ENCODE results near the gene PNMA1.

The PNMA1 gene

GRCh38 chr14:73666583-73666982 is 47.6 kb downstream of the PNMA1 start:
- Histone ChIP-seq H3K9ac (ENCODE audit: low read length) (no peak overlapping the region), H3K4me3 (ENCODE audit: low read length) (no peak overlapping the region)

GRCh38 chr14:73665130-73665529 is 49.1 kb downstream of the PNMA1 start:
- Histone ChIP-seq H3K27ac (ENCODE audit: low read length) (no peak overlapping the region), H3K27me3 (ENCODE audit: control insufficient read depth, insufficient read depth, low read length) (no peaks in the 10 kb centered on the region), H3K9me3 (ENCODE audit: control insufficient read depth, low read depth, low read length) (no peaks in the 10 kb centered on the region), H3K9ac (ENCODE audit: low read length) (no peak overlapping the region), H3K36me3 (ENCODE audit: control insufficient read depth, low read depth, low read length) (no peaks in the 10 kb centered on the region), H3K4me1 (ENCODE audit: control insufficient read depth, low read depth, low read length) (no peaks in the 10 kb centered on the region), H3K4me3 (ENCODE audit: low read length) (no peak overlapping the region)

More at GRCh38 chr14:73666583-73666982, 47.6 kb downstream of the PNMA1 start:
- Histone ChIP-seq H3K36me3 (ENCODE audit: control insufficient read depth, low read depth, low read length) (no peaks in the 10 kb centered on the region), H3K9me3 (ENCODE audit: control insufficient read depth, low read depth, low read length) (no peaks in the 10 kb centered on the region), H3K4me1 (ENCODE audit: control insufficient read depth, low read depth, low read length) (no peaks in the 10 kb centered on the region), H3K27me3 (ENCODE audit: control insufficient read depth, insufficient read depth, low read length) (no peaks in the 10 kb centered on the region), H3K27ac (ENCODE audit: low read length) (no peak overlapping the region)

GRCh38 chr14:73663548-73664212 is 50.5 kb downstream of the PNMA1 start:
- Histone ChIP-seq H3K9ac (ENCODE audit: low read length) (no peak overlapping the region), H3K27ac (ENCODE audit: low read length) (no peak overlapping the region), H3K4me1 (ENCODE audit: control insufficient read depth, low read depth, low read length) (no peaks in the 10 kb centered on the region), H3K27me3 (ENCODE audit: control insufficient read depth, insufficient read depth, low read length) (no peaks in the 10 kb centered on the region), H3K36me3 (ENCODE audit: control insufficient read depth, low read depth, low read length) (no peaks in the 10 kb centered on the region), H3K4me3 (ENCODE audit: low read length) (no peak overlapping the region), H3K9me3 (ENCODE audit: control insufficient read depth, low read depth, low read length) (no peaks in the 10 kb centered on the region)

GRCh38 chr14:73662487-73662943 is 51.7 kb downstream of the PNMA1 start:
- Histone ChIP-seq H3K27me3 (ENCODE audit: control insufficient read depth, insufficient read depth, low read length) (no peaks in the 10 kb centered on the region), H3K9me3 (ENCODE audit: control insufficient read depth, low read depth, low read length) (no peaks in the 10 kb centered on the region), H3K27ac (ENCODE audit: low read length) (no peak overlapping the region), H3K36me3 (ENCODE audit: control insufficient read depth, low read depth, low read length) (no peaks in the 10 kb centered on the region), H3K9ac (ENCODE audit: low read length) (no peak overlapping the region), H3K4me1 (ENCODE audit: control insufficient read depth, low read depth, low read length) (no peaks in the 10 kb centered on the region), H3K4me3 (ENCODE audit: low read length) (no peak overlapping the region)

GRCh38 chr14:73661872-73662271 is 52.3 kb downstream of the PNMA1 start:
- no peak overlapping the region for H3K27ac ChIP-seq (ENCODE audit: low read length)
- no peak overlapping the region for H3K4me3 ChIP-seq (ENCODE audit: low read length)
- H3K27me3 ChIP-seq (ENCODE audit: control insufficient read depth, insufficient read depth, low read length): no peaks in the 10 kb centered on the region
- H3K36me3 ChIP-seq (ENCODE audit: control insufficient read depth, low read depth, low read length): no peaks in the 10 kb centered on the region
- no peak overlapping the region for H3K9ac ChIP-seq (ENCODE audit: low read length)
- H3K9me3 ChIP-seq (ENCODE audit: control insufficient read depth, low read depth, low read length): no peaks in the 10 kb centered on the region
- H3K4me1 ChIP-seq (ENCODE audit: control insufficient read depth, low read depth, low read length): no peaks in the 10 kb centered on the region

Measured in iPS-18a (cell line).